GM21390 (cell line): ENCODE data around the gene COA8.

ENCODE experiments used
- ATAC-seq: cut with Tn5 transposase; IDR thresholded peaks from one replicate; pipeline ENCODE4 v1.9.1; 2021; ENCODE audit not compliant: unreplicated experiment

Gene COA8

GRCh38 chr14:103616635-103617300 lies 54.0 kb downstream of the COA8 start:
- ATAC-seq = no peak

- no peak for ATAC-seq
Measured at GRCh38 chr14:103619057-103619456, 56.3 kb downstream of the COA8 start.

GRCh38 chr14:103621860-103622259 lies 59.1 kb downstream of the COA8 start:
- ATAC-seq = no peak

GRCh38 chr14:103623308-103623707 lies 60.5 kb downstream of the COA8 start:
- no peak for ATAC-seq

- no peak for ATAC-seq
Measured at GRCh38 chr14:103623883-103624482, 61.2 kb downstream of the COA8 start.

- no peak for ATAC-seq
Measured at GRCh38 chr14:103624860-103625259, 62.1 kb downstream of the COA8 start.

- no peak for ATAC-seq
Measured at GRCh38 chr14:103625356-103626095, 62.8 kb downstream of the COA8 start.

GRCh38 chr14:103626146-103626850 lies 63.5 kb downstream of the COA8 start:
- ATAC-seq = no peak

GRCh38 chr14:103627073-103628025 lies 64.6 kb downstream of the COA8 start:
- no peak for ATAC-seq

GRCh38 chr14:103628221-103628683 lies 65.5 kb downstream of the COA8 start:
- peak; percentile 8 for ATAC-seq

GRCh38 chr14:103628684-103629502 lies 66.1 kb downstream of the COA8 start, which contains the start of gene KLC1:
KLC1 (plus strand) TSS chr14:103629211; CDS start chr14:103654565, 25,354 bp downstream.
- peak; percentile 47 for ATAC-seq

- ATAC-seq = peak; percentile 22
Measured at GRCh38 chr14:103629503-103630121, 66.9 kb downstream of the COA8 start.

GRCh38 chr14:103630364-103631108 lies 67.8 kb downstream of the COA8 start:
- no peak for ATAC-seq

GRCh38 chr14:103633391-103633790 lies 70.6 kb downstream of the COA8 start:
- no peak for ATAC-seq

- ATAC-seq = no peak
Measured at GRCh38 chr14:103634156-103634555, 71.4 kb downstream of the COA8 start.

- ATAC-seq = no peak
Measured at GRCh38 chr14:103638594-103638993, 75.8 kb downstream of the COA8 start.
